HL-60 (cell line): ENCODE results near the gene CLEC10A.

Experiments used
- CTCF ChIP-seq: IDR thresholded peaks from one replicate; pipeline ENCODE4 v1.5.1; 2011; ENCODE audit warnings: low read length, control low read depth, inconsistent platforms; ENCODE audit not compliant: insufficient read depth
- GABPA ChIP-seq: IDR thresholded peaks from 2 replicates; pipeline ENCODE4 v1.6.1; 2012; ENCODE audit warnings: low read depth
- POLR2AphosphoS5 ChIP-seq: IDR thresholded peaks from 2 replicates; pipeline ENCODE4 v1.6.1; 2012; ENCODE audit warnings: low read depth
- REST ChIP-seq: IDR thresholded peaks from 2 replicates; pipeline ENCODE4 v1.6.1; 2012; ENCODE audit warnings: low read depth; ENCODE audit not compliant: insufficient replicate concordance
- SPI1 ChIP-seq: IDR thresholded peaks from 2 replicates; pipeline ENCODE4 v1.6.1; 2012; ENCODE audit warnings: low read depth, mild to moderate bottlenecking, borderline replicate concordance

GRCh38 chr17:7029659-7030058, 50.4 kb downstream of the CLEC10A start:
- TF ChIP-seq CTCF (no peak), POLR2AphosphoS5 (no peak), GABPA (no peak), SPI1 (no peak), REST (no peak)
